ENCODE data around the gene GRM7.

GRM7 gene

DNA sequence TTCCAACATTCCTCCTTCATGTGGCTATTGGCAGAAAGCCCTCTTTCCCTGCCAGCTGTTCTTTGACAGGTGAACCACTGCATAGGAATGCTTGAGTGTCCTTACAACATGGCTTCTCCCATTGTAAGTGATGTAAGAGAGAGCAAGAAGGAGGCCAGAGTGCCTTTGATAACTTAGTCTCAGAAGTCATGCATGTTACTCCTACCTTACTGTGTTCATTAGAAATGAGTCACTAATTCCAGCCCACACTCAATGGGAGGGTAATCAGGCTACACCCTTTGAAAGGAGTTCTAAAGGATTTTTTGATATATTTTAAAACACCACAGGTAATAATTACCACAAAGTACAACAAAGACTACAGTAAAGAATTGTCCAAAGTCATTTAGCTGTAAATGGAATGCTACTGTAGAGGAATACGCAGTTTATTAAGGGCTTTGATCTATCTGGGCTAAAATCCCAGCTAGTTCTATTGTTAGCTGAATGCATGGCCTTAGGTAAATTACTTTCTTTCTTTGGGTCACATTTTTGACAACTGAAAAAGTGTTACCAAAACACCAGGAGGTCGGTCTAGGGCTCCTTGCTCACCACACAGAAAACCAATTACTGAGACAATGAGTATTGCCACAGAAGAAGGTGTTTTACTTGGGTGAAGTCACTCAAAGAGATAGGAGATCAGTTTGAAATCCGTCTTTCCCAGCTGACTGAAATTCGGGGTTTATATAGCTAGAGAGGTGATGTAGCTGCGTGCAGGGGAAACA, 154.9 kb downstream of the GRM7 start:
- Histone ChIP-seq H3K36me3 (ENCODE audit: insufficient read depth, low read length) (no peaks in the 10 kb centered on the region), H3K9ac (ENCODE audit: low read depth, low read length) (no peak overlapping the region), H3K4me1 (ENCODE audit: insufficient read depth, low read length) (peaks cover 9% of the 10 kb centered on the region), H3K9me3 (ENCODE audit: control insufficient read depth, insufficient read depth, low read length) (no peaks in the 10 kb centered on the region)

DNA sequence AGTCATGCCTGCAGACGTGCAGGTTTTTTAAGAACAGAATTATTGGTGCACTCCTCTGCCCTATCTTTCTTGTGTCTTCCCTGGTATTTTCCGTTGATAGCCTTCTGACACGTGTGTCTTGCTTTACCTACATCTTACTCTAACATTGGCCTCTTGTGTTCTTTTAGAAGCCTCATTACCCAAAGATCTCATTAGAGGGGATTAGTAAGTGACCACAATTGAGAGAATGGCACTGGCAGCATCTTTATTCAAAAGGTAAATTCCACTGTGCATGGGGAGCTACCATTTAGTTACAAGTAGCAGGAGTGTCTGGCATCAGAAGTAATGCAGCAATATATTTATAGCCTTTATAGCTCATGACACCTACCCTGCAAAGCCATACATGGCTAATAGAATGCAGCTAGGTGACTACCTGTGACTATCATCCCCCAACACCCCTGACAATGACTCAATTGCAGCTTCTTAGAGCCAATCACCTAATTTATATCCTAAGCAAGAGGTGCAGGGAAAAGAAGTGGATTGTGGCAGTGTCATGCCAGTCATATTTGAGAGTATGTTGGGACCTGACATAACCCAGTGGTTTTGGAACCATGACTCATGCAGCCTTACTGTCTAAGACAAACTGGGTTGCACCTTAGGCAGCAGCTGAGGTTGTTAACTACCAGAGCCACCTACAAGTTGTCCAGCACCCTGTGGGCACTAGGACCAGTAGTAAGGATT, 164.8 kb downstream of the GRM7 start:
- Histone ChIP-seq H3K4me1 (ENCODE audit: insufficient read depth, low read length) (no peaks in the 10 kb centered on the region), H3K36me3 (ENCODE audit: insufficient read depth, low read length) (no peaks in the 10 kb centered on the region), H3K9me3 (ENCODE audit: control insufficient read depth, insufficient read depth, low read length) (no peaks in the 10 kb centered on the region), H3K9ac (ENCODE audit: low read depth, low read length) (no peak overlapping the region)

DNA sequence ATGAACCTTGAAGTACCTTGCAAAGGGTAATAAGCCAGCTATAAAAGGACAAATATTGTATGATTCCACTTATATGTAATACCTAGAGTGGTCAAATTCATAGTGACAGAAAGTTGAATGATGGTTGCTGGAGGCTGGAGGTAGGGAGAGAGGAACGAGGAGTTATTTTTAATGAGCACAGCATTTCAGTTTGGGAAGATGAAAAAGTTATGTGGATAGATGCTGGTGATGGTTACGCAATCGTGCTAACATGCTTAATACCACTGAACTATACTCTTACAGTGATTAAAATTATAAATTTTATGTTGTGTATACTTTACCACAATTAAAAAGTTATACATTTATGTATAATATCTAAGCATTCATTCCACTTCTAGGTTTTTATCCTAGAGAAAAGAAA, 168.6 kb downstream of the GRM7 start:
- Histone ChIP-seq H3K36me3 (ENCODE audit: insufficient read depth, low read length) (no peaks in the 10 kb centered on the region), H3K4me1 (ENCODE audit: insufficient read depth, low read length) (no peaks in the 10 kb centered on the region)

DNA sequence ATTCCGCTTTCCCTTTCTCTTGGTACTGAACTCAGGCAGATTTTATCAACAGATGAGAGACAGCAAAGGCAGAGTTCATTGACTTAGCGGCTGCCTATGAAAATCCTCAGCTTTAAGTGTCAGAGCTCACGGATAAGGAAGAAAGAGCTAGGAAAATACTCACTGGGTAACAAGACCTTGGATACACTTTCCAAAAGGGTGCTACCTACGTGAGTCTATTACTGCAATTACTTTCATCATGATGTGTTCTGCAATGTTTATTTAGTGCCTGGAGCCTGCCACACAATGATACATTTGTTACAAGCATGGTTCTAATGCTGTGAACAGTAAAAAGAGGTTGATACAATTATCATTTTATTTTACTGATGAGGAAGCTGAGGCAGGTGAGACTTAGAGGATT, 177.5 kb downstream of the GRM7 start:
- Histone ChIP-seq H3K9ac (ENCODE audit: low read depth, low read length) (no peak overlapping the region), H3K4me1 (ENCODE audit: insufficient read depth, low read length) (no peaks in the 10 kb centered on the region), H3K36me3 (ENCODE audit: insufficient read depth, low read length) (no peaks in the 10 kb centered on the region), H3K9me3 (ENCODE audit: control insufficient read depth, insufficient read depth, low read length) (no peaks in the 10 kb centered on the region)

More for the DNA sequence above, 168.6 kb downstream of the GRM7 start:
- no peak overlapping the region for H3K9ac ChIP-seq (ENCODE audit: low read depth, low read length)
- no peaks in the 10 kb centered on the region for H3K9me3 ChIP-seq (ENCODE audit: control insufficient read depth, insufficient read depth, low read length)

DNA sequence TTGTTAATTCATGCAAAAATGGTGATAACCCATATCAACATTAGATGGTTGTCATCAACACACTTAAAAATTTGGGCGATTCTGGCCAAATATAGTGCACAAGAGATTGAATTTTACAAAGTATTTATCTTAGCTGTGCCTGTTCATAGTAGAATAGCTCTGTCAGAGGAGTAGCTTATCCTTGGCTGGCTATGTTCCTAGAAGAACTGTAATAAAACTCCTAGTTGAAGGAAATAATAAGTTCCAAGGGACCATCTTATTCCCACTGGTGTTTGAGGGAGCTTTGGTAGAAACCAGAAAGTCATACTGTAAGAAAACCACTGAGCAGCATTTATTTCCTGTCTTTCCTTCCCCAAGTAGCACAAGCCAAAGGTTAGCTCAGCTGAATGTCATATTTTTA, 201.8 kb downstream of the GRM7 start:
- Histone ChIP-seq H3K9ac (ENCODE audit: low read depth, low read length) (no peak overlapping the region), H3K4me1 (ENCODE audit: insufficient read depth, low read length) (no peaks in the 10 kb centered on the region), H3K36me3 (ENCODE audit: insufficient read depth, low read length) (no peaks in the 10 kb centered on the region), H3K9me3 (ENCODE audit: control insufficient read depth, insufficient read depth, low read length) (no peaks in the 10 kb centered on the region)

DNA sequence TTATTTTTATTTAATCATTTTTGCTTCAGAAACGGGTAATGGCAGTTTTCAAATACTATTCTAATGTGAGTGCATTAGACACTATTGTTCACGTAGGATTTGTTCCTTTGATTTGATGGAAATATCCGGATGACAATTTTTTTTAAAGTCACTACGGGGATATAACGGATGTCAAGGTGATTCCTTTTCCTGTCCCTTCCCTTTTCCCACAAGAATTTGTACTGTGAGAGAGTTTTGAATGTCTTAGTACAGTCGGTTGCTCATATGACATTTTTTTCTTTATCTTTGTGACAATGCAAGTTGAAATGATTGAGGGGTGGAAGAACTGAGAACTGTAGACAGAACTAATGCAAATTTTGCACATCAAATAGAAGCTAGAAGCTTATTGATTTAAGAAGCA, 209.5 kb downstream of the GRM7 start:
- H3K9me3 ChIP-seq (ENCODE audit: control insufficient read depth, insufficient read depth, low read length): no peaks in the 10 kb centered on the region
- no peaks in the 10 kb centered on the region for H3K36me3 ChIP-seq (ENCODE audit: insufficient read depth, low read length)
- no peaks in the 10 kb centered on the region for H3K4me1 ChIP-seq (ENCODE audit: insufficient read depth, low read length)

DNA sequence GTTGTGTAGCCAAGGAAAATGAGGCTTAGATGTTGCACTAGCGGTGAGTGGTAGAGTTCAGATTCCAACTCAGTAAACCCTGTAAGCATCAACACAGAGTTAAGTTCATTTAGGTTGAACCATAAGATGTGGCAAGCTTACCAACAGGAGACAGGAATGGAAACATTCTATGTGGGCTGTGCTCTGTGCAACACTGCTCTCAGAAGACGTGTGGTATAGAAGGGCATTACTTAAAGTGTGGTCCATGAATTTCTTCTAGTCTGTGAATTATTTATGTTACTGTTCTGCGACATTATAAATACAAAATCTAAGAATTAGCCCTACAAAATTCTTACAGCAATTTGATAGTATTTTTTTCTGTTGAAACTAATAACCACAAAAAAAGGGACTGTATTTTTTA, 213.3 kb downstream of the GRM7 start:
- Histone ChIP-seq H3K9ac (ENCODE audit: low read depth, low read length) (no peak overlapping the region), H3K36me3 (ENCODE audit: insufficient read depth, low read length) (no peaks in the 10 kb centered on the region), H3K9me3 (ENCODE audit: control insufficient read depth, insufficient read depth, low read length) (no peaks in the 10 kb centered on the region), H3K4me1 (ENCODE audit: insufficient read depth, low read length) (no peaks in the 10 kb centered on the region)

More for the DNA sequence above, 209.5 kb downstream of the GRM7 start:
- H3K9ac ChIP-seq (ENCODE audit: low read depth, low read length): no peak overlapping the region

DNA sequence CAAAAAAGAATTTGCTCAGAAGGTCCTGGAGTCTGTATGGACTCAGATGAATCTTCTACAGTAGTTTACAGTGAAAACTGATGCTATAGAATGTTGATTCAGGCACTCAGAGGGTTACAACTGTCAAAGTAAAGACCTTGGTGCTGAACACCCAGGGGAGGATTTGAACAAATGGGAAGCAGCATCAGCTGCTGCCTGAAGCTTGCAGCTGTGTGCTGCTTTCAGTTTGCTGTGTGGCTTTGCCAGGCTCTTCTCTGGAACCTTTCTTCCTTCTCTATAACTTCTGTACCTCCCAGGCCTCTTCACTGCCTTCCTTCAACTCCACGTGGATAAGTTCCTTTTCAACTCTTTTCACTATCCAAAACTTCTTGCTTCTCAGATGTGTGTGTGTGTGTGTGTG, 214.2 kb downstream of the GRM7 start:
- H3K36me3 ChIP-seq (ENCODE audit: insufficient read depth, low read length): no peaks in the 10 kb centered on the region

DNA sequence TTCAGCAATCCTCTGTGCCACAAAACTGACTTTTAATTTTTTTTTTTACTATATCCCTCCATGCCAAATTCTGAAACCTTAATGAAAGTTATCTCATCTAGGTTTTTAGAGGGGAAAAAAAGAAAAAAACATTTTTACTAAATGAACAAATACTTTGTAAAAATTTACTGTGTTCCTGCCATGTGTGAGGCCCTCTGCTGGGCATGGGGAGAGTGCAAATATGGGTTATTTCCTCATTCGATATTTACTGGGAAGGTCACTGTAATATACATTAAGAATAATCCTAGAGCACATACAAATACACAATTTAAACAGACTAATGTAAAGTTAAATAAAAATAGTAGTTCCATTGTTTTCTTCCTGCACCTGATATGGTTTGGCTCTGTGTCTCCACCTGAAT, 215.0 kb downstream of the GRM7 start:
- no peaks in the 10 kb centered on the region for H3K9me3 ChIP-seq (ENCODE audit: control insufficient read depth, insufficient read depth, low read length)
- no peaks in the 10 kb centered on the region for H3K4me1 ChIP-seq (ENCODE audit: insufficient read depth, low read length)
- no peak overlapping the region for H3K9ac ChIP-seq (ENCODE audit: low read depth, low read length)
- no peaks in the 10 kb centered on the region for H3K36me3 ChIP-seq (ENCODE audit: insufficient read depth, low read length)

More for the DNA sequence above, 214.2 kb downstream of the GRM7 start:
- H3K4me1 ChIP-seq (ENCODE audit: insufficient read depth, low read length): no peaks in the 10 kb centered on the region
- H3K9me3 ChIP-seq (ENCODE audit: control insufficient read depth, insufficient read depth, low read length): no peaks in the 10 kb centered on the region
- no peak overlapping the region for H3K9ac ChIP-seq (ENCODE audit: low read depth, low read length)

DNA sequence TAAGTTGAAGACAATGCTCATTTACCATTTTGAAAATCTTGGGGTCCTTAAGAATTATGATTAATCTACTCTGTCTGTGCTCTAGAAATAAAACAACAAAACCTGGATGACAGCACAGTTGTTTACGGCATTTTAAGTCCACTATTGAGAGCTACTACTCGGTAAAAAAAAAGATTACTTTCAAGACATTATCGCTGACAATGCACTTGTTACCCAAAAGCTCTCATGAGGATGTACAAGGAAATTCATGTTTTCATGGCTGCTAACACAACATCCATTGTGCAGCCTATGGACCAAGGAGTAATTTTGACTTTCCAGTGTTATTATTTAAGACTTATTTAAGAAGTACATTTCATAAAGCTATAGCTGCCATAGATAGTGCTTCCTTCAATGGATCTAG, 221.3 kb downstream of the GRM7 start:
- no peaks in the 10 kb centered on the region for H3K36me3 ChIP-seq (ENCODE audit: insufficient read depth, low read length)
- no peak overlapping the region for H3K9ac ChIP-seq (ENCODE audit: low read depth, low read length)
- H3K9me3 ChIP-seq (ENCODE audit: control insufficient read depth, insufficient read depth, low read length): no peaks in the 10 kb centered on the region
- no peaks in the 10 kb centered on the region for H3K4me1 ChIP-seq (ENCODE audit: insufficient read depth, low read length)

DNA sequence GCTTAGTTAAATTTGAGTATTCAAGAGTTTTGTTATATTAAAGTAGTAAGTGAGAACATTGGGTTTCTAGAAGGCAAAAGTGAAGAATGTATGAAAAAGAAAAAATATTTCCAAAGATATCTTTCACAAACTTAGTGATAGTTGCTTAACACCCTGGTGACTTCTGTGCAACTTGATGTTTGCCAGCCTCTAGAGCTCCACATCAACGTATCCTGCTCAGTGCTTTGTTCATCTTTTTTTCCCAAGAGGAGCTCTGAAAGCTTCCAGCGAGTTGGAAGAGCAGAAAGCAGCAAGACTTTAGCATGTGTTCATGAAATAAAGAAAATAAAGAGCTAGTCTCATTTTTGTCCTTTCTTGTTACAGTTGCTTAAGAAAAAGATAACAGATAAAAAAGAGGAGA, 225.5 kb downstream of the GRM7 start:
- Histone ChIP-seq H3K36me3 (ENCODE audit: insufficient read depth, low read length) (no peaks in the 10 kb centered on the region), H3K9ac (ENCODE audit: low read depth, low read length) (no peak overlapping the region), H3K9me3 (ENCODE audit: control insufficient read depth, insufficient read depth, low read length) (no peaks in the 10 kb centered on the region), H3K4me1 (ENCODE audit: insufficient read depth, low read length) (no peaks in the 10 kb centered on the region)

DNA sequence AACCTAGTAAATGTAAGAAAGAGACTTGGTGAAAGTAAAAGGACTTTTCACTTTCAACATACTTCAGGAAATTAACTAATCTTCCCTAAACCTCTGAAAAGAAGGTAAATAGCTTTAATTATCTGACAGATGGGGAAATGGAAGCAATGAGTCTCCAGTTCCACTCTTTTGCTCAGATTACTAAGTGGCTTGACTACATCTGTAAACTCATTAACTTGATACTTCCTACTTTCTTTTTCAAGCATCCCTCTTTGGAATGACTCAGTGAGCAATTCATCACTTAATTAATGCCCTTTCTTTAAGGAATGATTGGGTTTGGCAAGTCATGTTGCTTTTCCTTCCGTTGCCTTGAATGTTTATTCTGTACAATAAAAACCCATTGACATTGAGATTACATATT, 234.2 kb downstream of the GRM7 start:
- Histone ChIP-seq H3K9me3 (ENCODE audit: control insufficient read depth, insufficient read depth, low read length) (no peaks in the 10 kb centered on the region; the same call in none of the 2 replicates), H3K36me3 (ENCODE audit: insufficient read depth, low read length) (no peaks in the 10 kb centered on the region), H3K9ac (ENCODE audit: low read depth, low read length) (no peak overlapping the region), H3K4me1 (ENCODE audit: insufficient read depth, low read length) (no peaks in the 10 kb centered on the region)

DNA sequence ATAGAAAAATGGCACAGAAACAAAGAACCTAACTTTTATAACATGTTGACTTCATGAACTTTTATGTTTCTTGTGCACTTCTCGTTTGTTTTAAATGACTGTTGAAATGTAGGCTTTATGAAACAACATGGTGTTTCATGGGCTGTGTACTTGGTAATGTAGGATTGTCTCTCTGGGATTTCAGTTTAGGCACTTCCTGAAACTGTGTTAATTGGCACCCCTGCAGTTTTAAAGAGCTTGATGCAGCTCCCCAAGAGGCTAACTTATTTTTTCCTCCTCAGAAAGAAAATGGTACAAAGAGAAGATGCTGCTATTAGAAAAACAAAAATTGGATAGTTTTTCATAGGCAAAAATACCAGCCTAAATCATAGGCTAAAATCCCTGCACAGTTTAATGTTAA, 239.2 kb downstream of the GRM7 start:
- Histone ChIP-seq H3K4me1 (ENCODE audit: insufficient read depth, low read length) (no peaks in the 10 kb centered on the region), H3K9me3 (ENCODE audit: control insufficient read depth, insufficient read depth, low read length) (peaks cover 4% of the 10 kb centered on the region), H3K36me3 (ENCODE audit: insufficient read depth, low read length) (no peaks in the 10 kb centered on the region), H3K9ac (ENCODE audit: low read depth, low read length) (no peak overlapping the region)

DNA sequence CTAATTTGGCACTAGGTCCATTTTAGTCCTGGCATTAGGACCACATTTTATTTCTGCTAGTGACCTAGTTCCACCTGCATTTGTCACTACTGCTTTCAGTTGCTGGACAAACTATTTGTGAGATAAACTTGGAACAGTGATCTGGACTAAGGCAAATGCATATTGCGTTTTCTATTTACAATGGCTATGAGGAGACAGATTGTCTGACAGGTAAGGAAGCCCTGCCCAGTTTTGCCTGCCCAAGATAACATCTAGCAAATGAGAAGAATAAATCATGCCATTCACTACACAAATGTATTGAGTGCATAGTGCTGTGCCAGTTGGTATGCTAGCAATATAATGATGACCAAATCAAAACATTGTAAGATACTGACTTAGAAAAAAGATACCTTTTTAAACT, 245.7 kb downstream of the GRM7 start:
- no peak overlapping the region for H3K9ac ChIP-seq (ENCODE audit: low read depth, low read length)
- peaks cover 4% of the 10 kb centered on the region; the same call in 1 of the 2 replicates for H3K9me3 ChIP-seq (ENCODE audit: control insufficient read depth, insufficient read depth, low read length)
- H3K4me1 ChIP-seq (ENCODE audit: insufficient read depth, low read length): no peaks in the 10 kb centered on the region
- H3K36me3 ChIP-seq (ENCODE audit: insufficient read depth, low read length): no peaks in the 10 kb centered on the region; the same call in 1 of the 2 replicates

DNA sequence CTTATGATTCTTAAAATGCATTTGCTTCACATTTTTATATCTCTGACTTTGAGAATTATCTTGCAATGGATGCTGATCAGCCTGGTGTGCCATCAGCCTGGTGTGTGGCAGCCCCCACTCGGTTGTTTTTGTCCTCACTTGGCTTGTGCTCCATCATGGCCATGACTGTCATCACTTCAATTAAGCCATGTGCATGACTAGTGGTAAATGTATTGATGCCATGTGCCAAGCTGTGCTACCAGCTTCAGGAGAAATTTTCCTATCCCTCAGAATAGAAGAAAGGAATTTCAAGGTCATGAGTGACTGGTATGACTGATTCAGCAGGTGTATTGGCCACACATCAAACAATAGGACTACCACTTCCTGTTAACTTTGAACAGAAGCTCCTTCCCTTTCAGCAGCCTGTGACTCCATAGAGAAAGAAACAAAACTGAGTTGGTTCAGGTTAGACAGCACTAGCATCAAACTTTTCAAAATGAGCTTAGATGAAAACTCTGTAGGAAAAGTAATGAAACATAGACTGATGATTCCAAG, 251.7 kb downstream of the GRM7 start:
- Histone ChIP-seq H3K4me1 (ENCODE audit: insufficient read depth, low read length) (no peaks in the 10 kb centered on the region), H3K9ac (ENCODE audit: low read depth, low read length) (no peak overlapping the region), H3K9me3 (ENCODE audit: control insufficient read depth, insufficient read depth, low read length) (no peaks in the 10 kb centered on the region), H3K36me3 (ENCODE audit: insufficient read depth, low read length) (no peaks in the 10 kb centered on the region; the same call in 1 of the 2 replicates)
